Kidney tubule cell (primary cell): ENCODE data around the gene SDCBP2.
A peak's percentile ranks its signal among the peaks of the same experiment; 100 is the strongest.

Source experiments
- DNase-seq: peaks from one replicate; pipeline ENCODE4 v3.0.0-alpha.2; 2018; ENCODE audit warnings: low spot score

Gene SDCBP2

GRCh38 chr20:1273366-1273765, 55.6 kb downstream of the SDCBP2 start:
- DNase-seq = peak; percentile 78

- DNase-seq = no peak
Measured at GRCh38 chr20:1272368-1273100, 56.4 kb downstream of the SDCBP2 start.

- DNase-seq = no peak
Measured at GRCh38 chr20:1269850-1270249, 59.1 kb downstream of the SDCBP2 start.

- no peak for DNase-seq
Measured at GRCh38 chr20:1269235-1269634, 59.7 kb downstream of the SDCBP2 start.

- no peak for DNase-seq
Measured at GRCh38 chr20:1267809-1268374, 61.0 kb downstream of the SDCBP2 start.

- DNase-seq = no peak
Measured at GRCh38 chr20:1267161-1267560, 61.8 kb downstream of the SDCBP2 start.

- peak; percentile 80 for DNase-seq
Measured at GRCh38 chr20:1266167-1266973, 62.6 kb downstream of the SDCBP2 start, which contains the start of gene SNPH. SNPH (plus strand) TSS chr20:1266294; CDS start chr20:1296240, 29,946 bp downstream.

GRCh38 chr20:1265916-1266166, 63.1 kb downstream of the SDCBP2 start:
- no peak for DNase-seq

GRCh38 chr20:1265226-1265915, 63.6 kb downstream of the SDCBP2 start:
- no peak for DNase-seq

GRCh38 chr20:1264727-1265126, 64.2 kb downstream of the SDCBP2 start:
- no peak for DNase-seq

GRCh38 chr20:1263853-1264252, 65.1 kb downstream of the SDCBP2 start:
- DNase-seq = peak; percentile 26
